ENCODE measurements around the gene LRP1-AS. TPM values are rescaled to one million over a fixed set of nuclear protein-coding genes. Genes with fewer than 3 reads are reported as not detected.

LRP1-AS gene
- total and polyA plus RNA-seq, 8 donors: not detected

DNA sequence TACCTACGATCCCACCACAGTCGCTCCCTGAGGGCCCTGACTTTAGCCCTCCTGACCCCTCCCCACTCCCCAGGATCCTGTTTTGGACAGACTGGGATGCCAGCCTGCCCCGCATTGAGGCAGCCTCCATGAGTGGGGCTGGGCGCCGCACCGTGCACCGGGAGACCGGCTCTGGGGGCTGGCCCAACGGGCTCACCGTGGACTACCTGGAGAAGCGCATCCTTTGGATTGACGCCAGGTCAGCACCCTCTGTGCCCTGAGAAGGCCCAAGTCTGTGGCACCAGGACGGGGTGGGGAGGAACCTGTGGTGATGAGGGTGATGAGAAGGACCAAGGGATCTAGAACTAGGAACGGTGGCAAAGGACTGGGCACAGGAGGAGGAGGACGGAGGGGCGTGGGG lies 29.9 kb upstream of the LRP1-AS start:
- TF ChIP-seq, protein P1, sequence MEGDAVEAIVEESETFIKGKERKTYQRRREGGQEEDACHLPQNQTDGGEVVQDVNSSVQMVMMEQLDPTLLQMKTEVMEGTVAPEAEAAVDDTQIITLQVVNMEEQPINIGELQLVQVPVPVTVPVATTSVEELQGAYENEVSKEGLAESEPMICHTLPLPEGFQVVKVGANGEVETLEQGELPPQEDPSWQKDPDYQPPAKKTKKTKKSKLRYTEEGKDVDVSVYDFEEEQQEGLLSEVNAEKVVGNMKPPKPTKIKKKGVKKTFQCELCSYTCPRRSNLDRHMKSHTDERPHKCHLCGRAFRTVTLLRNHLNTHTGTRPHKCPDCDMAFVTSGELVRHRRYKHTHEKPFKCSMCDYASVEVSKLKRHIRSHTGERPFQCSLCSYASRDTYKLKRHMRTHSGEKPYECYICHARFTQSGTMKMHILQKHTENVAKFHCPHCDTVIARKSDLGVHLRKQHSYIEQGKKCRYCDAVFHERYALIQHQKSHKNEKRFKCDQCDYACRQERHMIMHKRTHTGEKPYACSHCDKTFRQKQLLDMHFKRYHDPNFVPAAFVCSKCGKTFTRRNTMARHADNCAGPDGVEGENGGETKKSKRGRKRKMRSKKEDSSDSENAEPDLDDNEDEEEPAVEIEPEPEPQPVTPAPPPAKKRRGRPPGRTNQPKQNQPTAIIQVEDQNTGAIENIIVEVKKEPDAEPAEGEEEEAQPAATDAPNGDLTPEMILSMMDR (IDR thresholded peaks at IDR 0.05): no peak
- WGBS, 2 donors: 86 to 89% methylated on average over 16 of the region's 16 CpGs
- no peak overlapping the region for H3K27ac ChIP-seq
- FAIRE-seq (no peak), ATAC-seq (no peak), DNase-seq (peak in 1 of 6 donors; percentile 74)
- no peaks in the 10 kb centered on the region for H3K36me3 ChIP-seq
- intact Hi-C loops (cut with DNase I): loop anchor here in 1 of 3 donors (10.0 kb wide), 1 partner anchor 113 kb away; no protein-coding TSS in a partner anchor
- H3K27me3 ChIP-seq: no peaks in the 10 kb centered on the region
- H3K4me3 ChIP-seq: no peak overlapping the region
- no peaks in the 10 kb centered on the region for H3K9me3 ChIP-seq
- no peaks in the 10 kb centered on the region for H3K4me1 ChIP-seq

DNA sequence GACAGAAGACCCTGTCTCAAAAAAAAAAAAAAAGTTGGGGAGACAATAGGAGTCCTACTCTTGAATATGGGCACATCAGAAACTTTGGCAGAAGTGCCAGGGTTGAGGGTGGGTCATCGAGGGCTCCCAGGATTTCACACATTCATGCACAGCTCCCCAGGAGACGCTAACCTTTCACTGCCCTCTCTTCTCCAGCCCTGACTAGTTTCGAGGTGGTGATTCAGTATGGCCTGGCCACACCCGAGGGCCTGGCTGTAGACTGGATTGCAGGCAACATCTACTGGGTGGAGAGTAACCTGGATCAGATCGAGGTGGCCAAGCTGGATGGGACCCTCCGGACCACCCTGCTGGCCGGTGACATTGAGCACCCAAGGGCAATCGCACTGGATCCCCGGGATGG lies 29.4 kb upstream of the LRP1-AS start:
- no peaks in the 10 kb centered on the region for H3K36me3 ChIP-seq
- 82 to 87% methylated on average over 9 of the region's 9 CpGs for WGBS, 2 donors
- no peak overlapping the region for H3K4me3 ChIP-seq
- intact Hi-C loops (cut with DNase I): loop anchor here in 1 of 3 donors (10.0 kb wide), 1 partner anchor 112 kb away; no protein-coding TSS in a partner anchor
- H3K27me3 ChIP-seq: no peaks in the 10 kb centered on the region
- no peak for DNase-seq
- FAIRE-seq: no peak
- ATAC-seq: no peak
- H3K27ac ChIP-seq: no peak overlapping the region
- H3K4me1 ChIP-seq: no peaks in the 10 kb centered on the region
- H3K9me3 ChIP-seq: no peaks in the 10 kb centered on the region
- TF ChIP-seq, protein P1 (IDR thresholded peaks at IDR 0.05): no peak

DNA sequence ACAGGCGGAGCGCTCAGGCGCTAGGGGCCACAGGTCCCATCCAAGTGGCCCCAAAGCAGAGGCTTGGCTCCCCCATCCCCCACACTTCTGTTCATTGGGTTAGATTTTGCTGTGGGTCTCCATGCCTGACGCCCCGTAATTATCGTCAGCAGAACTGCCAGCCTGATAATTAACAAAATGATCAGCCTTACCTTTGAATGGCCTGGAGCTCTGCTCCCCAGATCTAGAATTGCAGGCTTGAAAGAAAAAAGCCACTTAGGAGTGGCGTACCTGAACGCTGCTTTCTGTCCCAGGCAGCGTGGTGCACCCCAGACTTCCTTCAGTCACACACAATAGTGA lies 28.7 kb upstream of the LRP1-AS start:
- 91 to 94% methylated on average over 9 of the region's 9 CpGs for WGBS, 2 donors
- no peak overlapping the region for H3K27ac ChIP-seq
- H3K36me3 ChIP-seq: no peaks in the 10 kb centered on the region
- H3K4me1 ChIP-seq: no peaks in the 10 kb centered on the region
- ATAC-seq (no peak), DNase-seq (no peak), FAIRE-seq (no peak)
- TF ChIP-seq, protein P1 (IDR thresholded peaks at IDR 0.05): peak in 1 of 4 donors; percentile 6
- H3K9me3 ChIP-seq: no peaks in the 10 kb centered on the region
- H3K4me3 ChIP-seq: no peak overlapping the region
- intact Hi-C loops (cut with DNase I): loop anchor here in 1 of 3 donors (10.0 kb wide), 1 partner anchor 111 kb away; no protein-coding TSS in a partner anchor
- H3K27me3 ChIP-seq: no peaks in the 10 kb centered on the region

DNA sequence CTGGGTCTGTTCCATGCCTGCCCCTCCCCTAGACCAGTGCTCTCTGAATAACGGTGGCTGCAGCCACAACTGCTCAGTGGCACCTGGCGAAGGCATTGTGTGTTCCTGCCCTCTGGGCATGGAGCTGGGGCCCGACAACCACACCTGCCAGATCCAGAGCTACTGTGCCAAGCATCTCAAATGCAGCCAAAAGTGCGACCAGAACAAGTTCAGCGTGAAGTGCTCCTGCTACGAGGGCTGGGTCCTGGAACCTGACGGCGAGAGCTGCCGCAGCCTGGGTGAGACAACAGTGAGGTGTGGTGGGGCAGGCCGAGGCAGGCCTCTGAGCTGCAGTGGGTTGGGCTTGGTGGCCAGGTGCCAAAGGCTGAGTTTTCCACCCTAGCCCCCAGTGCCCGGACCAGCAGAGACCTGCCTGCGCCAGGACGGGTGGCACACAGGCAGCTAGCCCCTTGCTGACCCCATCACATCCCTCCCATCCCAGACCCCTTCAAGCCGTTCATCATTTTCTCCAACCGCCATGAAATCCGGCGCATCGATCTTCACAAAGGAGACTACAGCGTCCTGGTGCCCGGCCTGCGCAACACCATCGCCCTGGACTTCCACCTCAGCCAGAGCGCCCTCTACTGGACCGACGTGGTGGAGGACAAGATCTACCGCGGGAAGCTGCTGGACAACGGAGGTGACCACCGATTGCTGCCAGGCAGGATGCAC lies 28.2 kb upstream of the LRP1-AS start:
- H3K4me3 ChIP-seq: no peak overlapping the region
- no peak overlapping the region for H3K27ac ChIP-seq
- no peaks in the 10 kb centered on the region for H3K4me1 ChIP-seq
- H3K36me3 ChIP-seq: no peaks in the 10 kb centered on the region
- TF ChIP-seq, protein P1 (IDR thresholded peaks at IDR 0.05): peak in 3 of 4 donors; percentile 20 to 44 (median 36)
- 64 to 67% methylated on average over 29 of the region's 29 CpGs for WGBS, 2 donors
- peak; percentile 61 to 75 (median 70) for ATAC-seq
- intact Hi-C loops (cut with DNase I): loop anchor here in 1 of 3 donors (10.0 kb wide), 1 partner anchor 111 kb away; no protein-coding TSS in a partner anchor
- H3K27me3 ChIP-seq: no peaks in the 10 kb centered on the region
- no peaks in the 10 kb centered on the region for H3K9me3 ChIP-seq
- FAIRE-seq: no peak
- peak in 5 of 6 donors; percentile 43 to 88 (median 71) for DNase-seq

DNA sequence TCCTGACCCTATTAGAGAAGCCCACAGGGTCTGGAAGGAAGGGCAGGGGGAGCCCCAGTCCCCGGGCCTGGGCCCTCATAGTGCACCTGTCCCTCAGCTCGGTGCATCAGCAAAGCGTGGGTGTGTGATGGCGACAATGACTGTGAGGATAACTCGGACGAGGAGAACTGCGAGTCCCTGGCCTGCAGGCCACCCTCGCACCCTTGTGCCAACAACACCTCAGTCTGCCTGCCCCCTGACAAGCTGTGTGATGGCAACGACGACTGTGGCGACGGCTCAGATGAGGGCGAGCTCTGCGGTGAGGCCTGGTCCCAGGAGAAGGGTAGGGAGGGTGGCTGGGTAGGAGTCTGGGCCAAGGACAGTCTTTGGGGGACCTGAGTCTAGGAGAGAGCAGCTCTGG lies 26.3 kb upstream of the LRP1-AS start:
- 83 to 93% methylated on average over 14 of the region's 14 CpGs for WGBS, 2 donors
- H3K9me3 ChIP-seq: no peaks in the 10 kb centered on the region
- no peaks in the 10 kb centered on the region for H3K27me3 ChIP-seq
- no peak overlapping the region for H3K27ac ChIP-seq
- intact Hi-C loops (cut with DNase I): loop anchor here in 1 of 3 donors (10.0 kb wide), 1 partner anchor 109 kb away; no protein-coding TSS in a partner anchor
- TF ChIP-seq, protein P1 (IDR thresholded peaks at IDR 0.05): no peak
- ATAC-seq: no peak
- DNase-seq: peak in 1 of 6 donors; percentile 44
- FAIRE-seq: no peak
- H3K4me1 ChIP-seq: no peaks in the 10 kb centered on the region
- H3K36me3 ChIP-seq: no peaks in the 10 kb centered on the region
- H3K4me3 ChIP-seq: no peak overlapping the region
